IPS DF 6.9 (cell line): ENCODE measurements around the gene SLC6A13.

Experiments used
- DNase-seq: peaks from one replicate; pipeline ENCODE4 v3.0.0-alpha.2; 2013; ENCODE audit warnings: low read depth, low spot score
- H3K27ac ChIP-seq: one replicate; pipeline ENCODE4 v1.5.1; 2013; ENCODE audit warnings: low read length, control low read depth
- H3K27me3 ChIP-seq: 2 replicates; pipeline ENCODE4 v1.6.1; 2013; ENCODE audit warnings: mild to moderate bottlenecking, low read length; ENCODE audit not compliant: control insufficient read depth, insufficient read depth
- H3K36me3 ChIP-seq: 2 replicates; pipeline ENCODE4 v1.6.1; 2013; ENCODE audit warnings: low read length; ENCODE audit not compliant: control insufficient read depth, insufficient read depth
- H3K4me1 ChIP-seq: 2 replicates; pipeline ENCODE4 v1.6.1; 2013; ENCODE audit warnings: low read length; ENCODE audit not compliant: control insufficient read depth, insufficient read depth
- H3K4me3 ChIP-seq: 2 replicates; pipeline ENCODE4 v1.5.1; 2013; ENCODE audit warnings: mild to moderate bottlenecking, low read length
- H3K9me3 ChIP-seq: 2 replicates; pipeline ENCODE4 v1.6.1; 2013; ENCODE audit warnings: low read length, inconsistent platforms; ENCODE audit not compliant: control insufficient read depth, insufficient read depth
- WGBS: extraction: QIAGEN DNeasy Blood & Tissue Kit; methylation state at CpG from one replicate; pipeline ENCODE4 v1.1.7; 2013; ENCODE audit warnings: mixed read lengths, missing lambda C conversion rate; ENCODE audit not compliant: insufficient read length, insufficient coverage; 5-methylcytosine and 5-hydroxymethylcytosine counted together

SLC6A13 gene

GRCh38 chr12:182381-182892, 80.2 kb downstream of the SLC6A13 start:
- Histone ChIP-seq H3K9me3 (no peaks in the 10 kb centered on the region), H3K4me3 (no peak overlapping the region), H3K4me1 (peaks cover 2% of the 10 kb centered on the region; the same call in 1 of the 2 replicates), H3K27ac (no peak overlapping the region), H3K36me3 (no peaks in the 10 kb centered on the region), H3K27me3 (no peaks in the 10 kb centered on the region)
- no CpG with 5 or more reads among the region's 10 CpGs for WGBS
- DNase-seq, result no peak

- WGBS, result no CpG with 5 or more reads among the region's 17 CpGs
- Histone ChIP-seq H3K4me3 (no peak overlapping the region), H3K36me3 (no peaks in the 10 kb centered on the region), H3K27ac (no peak overlapping the region), H3K4me1 (peaks cover 2% of the 10 kb centered on the region; the same call in 1 of the 2 replicates), H3K9me3 (no peaks in the 10 kb centered on the region), H3K27me3 (no peaks in the 10 kb centered on the region)
- no peak for DNase-seq
These were observed 80.7 kb downstream of the SLC6A13 start for GRCh38 chr12:181921-182320.

GRCh38 chr12:180445-180844, 82.2 kb downstream of the SLC6A13 start:
- H3K36me3 ChIP-seq, result no peaks in the 10 kb centered on the region
- DNase-seq, result no peak
- no peaks in the 10 kb centered on the region for H3K27me3 ChIP-seq
- no peak overlapping the region for H3K4me3 ChIP-seq
- no peaks in the 10 kb centered on the region for H3K9me3 ChIP-seq
- peaks cover 2% of the 10 kb centered on the region; the same call in 1 of the 2 replicates for H3K4me1 ChIP-seq
- H3K27ac ChIP-seq, result no peak overlapping the region
- no CpG with 5 or more reads among the region's 8 CpGs for WGBS

GRCh38 chr12:179885-180284, 82.8 kb downstream of the SLC6A13 start:
- Histone ChIP-seq H3K36me3 (no peaks in the 10 kb centered on the region), H3K27ac (no peak overlapping the region), H3K9me3 (no peaks in the 10 kb centered on the region), H3K27me3 (no peaks in the 10 kb centered on the region), H3K4me1 (peaks cover 2% of the 10 kb centered on the region; the same call in 1 of the 2 replicates), H3K4me3 (no peak overlapping the region)
- DNase-seq, result no peak
- no CpG with 5 or more reads among the region's 5 CpGs for WGBS

- H3K4me3 ChIP-seq, result no peak overlapping the region
- H3K27me3 ChIP-seq, result no peaks in the 10 kb centered on the region
- no peaks in the 10 kb centered on the region for H3K9me3 ChIP-seq
- H3K4me1 ChIP-seq, result peaks cover 2% of the 10 kb centered on the region; the same call in 1 of the 2 replicates
- H3K36me3 ChIP-seq, result no peaks in the 10 kb centered on the region
- no peak overlapping the region for H3K27ac ChIP-seq
- no peak for DNase-seq
- WGBS, result no CpG with 5 or more reads among the region's 11 CpGs
These were observed 83.3 kb downstream of the SLC6A13 start for GRCh38 chr12:179131-179884.

GRCh38 chr12:178829-179109, 83.9 kb downstream of the SLC6A13 start:
- H3K36me3 ChIP-seq, result no peaks in the 10 kb centered on the region

GRCh38 chr12:177980-178828, 84.4 kb downstream of the SLC6A13 start:
- H3K27me3 ChIP-seq, result no peaks in the 10 kb centered on the region
- no peak overlapping the region for H3K27ac ChIP-seq
- H3K9me3 ChIP-seq, result no peaks in the 10 kb centered on the region
- DNase-seq, result no peak
- no CpG with 5 or more reads among the region's 20 CpGs for whole genome bisulfite sequencing
- peaks cover 2% of the 10 kb centered on the region; the same call in 1 of the 2 replicates for H3K4me1 ChIP-seq
- H3K4me3 ChIP-seq, result no peak overlapping the region
- H3K36me3 ChIP-seq, result no peaks in the 10 kb centered on the region

More at GRCh38 chr12:178829-179109, 83.9 kb downstream of the SLC6A13 start:
- Histone ChIP-seq H3K27me3 (no peaks in the 10 kb centered on the region), H3K4me1 (peaks cover 2% of the 10 kb centered on the region; the same call in 1 of the 2 replicates), H3K9me3 (no peaks in the 10 kb centered on the region), H3K4me3 (no peak overlapping the region), H3K27ac (no peak overlapping the region)
- WGBS, result no CpG with 5 or more reads among the region's 3 CpGs
- no peak for DNase-seq

GRCh38 chr12:177336-177979, 85.2 kb downstream of the SLC6A13 start:
- Histone ChIP-seq H3K9me3 (no peaks in the 10 kb centered on the region), H3K27me3 (no peaks in the 10 kb centered on the region), H3K4me3 (no peak overlapping the region), H3K27ac (no peak overlapping the region), H3K36me3 (no peaks in the 10 kb centered on the region), H3K4me1 (peaks cover 2% of the 10 kb centered on the region; the same call in 1 of the 2 replicates)
- WGBS, result no CpG with 5 or more reads among the region's 11 CpGs
- no peak for DNase-seq

GRCh38 chr12:176321-177181, 86.1 kb downstream of the SLC6A13 start:
- H3K27me3 ChIP-seq, result no peaks in the 10 kb centered on the region
- H3K36me3 ChIP-seq, result no peaks in the 10 kb centered on the region
- WGBS, result no CpG with 5 or more reads among the region's 16 CpGs
- no peaks in the 10 kb centered on the region for H3K9me3 ChIP-seq
- no peak for DNase-seq
- no peak overlapping the region for H3K27ac ChIP-seq
- no peak overlapping the region for H3K4me3 ChIP-seq
- H3K4me1 ChIP-seq, result peaks cover 2% of the 10 kb centered on the region; the same call in 1 of the 2 replicates
